ENCODE data around the gene DCTN3. TPM values are rescaled to one million over a fixed set of nuclear protein-coding genes. Genes with fewer than 3 reads are reported as not detected.

The DCTN3 gene
- total RNA-seq, 2 experiments from 2014 or later, result 65.9 to 68.4 TPM

DNA sequence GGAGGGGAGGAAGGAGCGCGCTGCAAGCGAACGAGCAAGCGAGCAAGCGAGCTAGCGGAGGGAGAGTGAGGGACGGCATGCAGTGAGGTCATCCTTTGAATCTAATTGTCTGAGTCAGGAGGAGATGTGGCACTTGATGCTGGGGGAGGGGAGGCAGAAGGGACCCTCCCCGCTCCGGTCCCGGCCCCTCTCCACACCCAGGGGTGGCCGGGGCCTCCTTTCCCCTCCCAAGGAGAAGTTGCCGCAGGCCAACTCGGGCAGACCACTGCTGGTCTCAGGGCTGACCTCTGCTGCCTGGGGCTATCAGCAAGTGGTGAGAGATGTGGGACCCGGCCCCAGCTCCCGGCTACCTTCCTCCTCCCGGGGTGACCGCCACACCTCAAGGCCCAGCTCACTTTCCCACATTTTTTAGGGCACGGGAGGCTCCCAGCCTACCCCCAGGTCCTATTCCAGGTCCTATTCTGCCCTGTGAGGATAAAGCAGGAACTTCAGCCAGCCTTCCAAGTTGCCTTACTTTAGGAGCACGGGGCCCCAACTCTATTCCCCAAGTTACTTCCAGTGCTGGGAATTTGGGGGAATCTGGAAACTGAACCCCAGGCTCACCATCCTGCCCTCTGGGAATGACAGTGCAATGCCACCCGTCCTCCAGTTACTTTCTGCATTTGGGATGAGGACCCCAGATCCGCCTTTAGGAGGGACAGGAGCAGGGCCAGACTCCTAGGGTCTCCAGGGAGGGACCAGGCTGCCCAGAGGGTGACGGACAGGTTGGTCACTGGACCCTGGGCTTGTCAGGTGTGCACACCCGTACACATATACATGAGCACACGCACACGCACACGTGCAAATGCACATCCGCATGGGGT lies 41.8 kb downstream of the DCTN3 start:
- peak; percentile 63 for ATAC-seq
- no peaks in the 10 kb centered on the region for H3K36me3 Mint-ChIP-seq (ENCODE audit: low read depth)
- peak; percentile 51 for DNase-seq
- H3K27ac Mint-ChIP-seq, result no peak overlapping the region
- ChIA-PET POLR2A (interaction anchor here (0.6 kb wide), 1 partner anchor 59 kb away, joined by 3 read pairs; the partner anchor contains the start of gene SIGMAR1), CTCF (interaction anchor here (0.6 to 1.6 kb wide), 3 partner anchors 16 to 174 kb away, joined by 3 to 7 read pairs (median 4); no protein-coding TSS in a partner anchor)
- H3K27me3 Mint-ChIP-seq, result peaks cover 54% of the 10 kb centered on the region
- peaks cover 9% of the 10 kb centered on the region for H3K4me1 Mint-ChIP-seq
- H3K4me3 Mint-ChIP-seq, result no peak overlapping the region
- H3K9me3 Mint-ChIP-seq (ENCODE audit: low read depth), result no peaks in the 10 kb centered on the region
- intact Hi-C loops (cut with DNase I, micrococcal nuclease), result no loop called here

DNA sequence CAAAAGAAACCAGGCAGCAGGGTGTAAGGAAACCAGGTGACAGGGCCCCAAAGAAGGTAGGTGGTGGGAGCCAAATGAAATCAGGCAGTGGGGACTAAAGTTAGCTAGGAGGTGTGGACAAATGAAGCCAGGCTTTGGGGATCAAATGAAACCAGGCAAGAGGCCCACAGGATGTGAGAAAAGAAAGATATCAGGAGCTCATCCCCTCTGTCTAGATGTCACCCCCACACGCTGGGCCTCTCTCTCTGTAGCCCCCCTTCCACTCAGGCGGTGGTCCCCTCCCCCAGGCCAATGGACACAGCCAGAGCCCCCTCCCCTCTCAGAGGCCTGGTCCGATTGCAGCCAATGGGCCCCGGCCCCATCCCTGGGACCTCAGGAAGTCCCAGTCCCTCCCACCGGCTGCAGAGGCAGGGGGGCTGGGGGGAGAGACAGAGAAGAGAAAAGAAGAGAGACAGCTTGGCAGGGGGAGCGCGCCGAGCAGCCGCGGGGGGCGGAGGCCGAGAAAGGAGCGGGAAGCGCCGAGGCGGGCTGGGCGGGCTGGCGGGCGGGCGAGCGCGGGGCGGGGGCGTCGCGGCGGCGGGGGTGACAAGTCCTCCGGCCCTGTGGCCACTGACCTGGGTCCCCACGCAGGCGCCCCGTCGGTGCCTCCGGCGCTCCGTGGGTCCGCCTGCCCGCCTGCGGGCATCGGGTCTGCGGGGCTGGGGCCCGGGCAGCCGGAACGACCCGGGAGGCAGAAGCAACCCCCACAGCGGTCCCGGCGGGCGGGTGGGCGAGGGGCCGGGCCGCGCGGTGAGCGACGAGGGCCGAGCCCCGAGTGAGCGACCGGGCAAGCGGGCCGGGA lies 42.7 kb downstream of the DCTN3 start:
- POLR2A ChIA-PET, result interaction anchor here (0.6 kb wide), 1 partner anchor 60 kb away, joined by 3 read pairs; the partner anchor contains the start of gene SIGMAR1
- H3K27me3 Mint-ChIP-seq, result peaks cover 48% of the 10 kb centered on the region
- CTCF ChIA-PET, result interaction anchor here (0.6 to 1.9 kb wide), 4 partner anchors 15 to 40 kb away, joined by 4 to 7 read pairs (median 4); no protein-coding TSS in a partner anchor

DNA sequence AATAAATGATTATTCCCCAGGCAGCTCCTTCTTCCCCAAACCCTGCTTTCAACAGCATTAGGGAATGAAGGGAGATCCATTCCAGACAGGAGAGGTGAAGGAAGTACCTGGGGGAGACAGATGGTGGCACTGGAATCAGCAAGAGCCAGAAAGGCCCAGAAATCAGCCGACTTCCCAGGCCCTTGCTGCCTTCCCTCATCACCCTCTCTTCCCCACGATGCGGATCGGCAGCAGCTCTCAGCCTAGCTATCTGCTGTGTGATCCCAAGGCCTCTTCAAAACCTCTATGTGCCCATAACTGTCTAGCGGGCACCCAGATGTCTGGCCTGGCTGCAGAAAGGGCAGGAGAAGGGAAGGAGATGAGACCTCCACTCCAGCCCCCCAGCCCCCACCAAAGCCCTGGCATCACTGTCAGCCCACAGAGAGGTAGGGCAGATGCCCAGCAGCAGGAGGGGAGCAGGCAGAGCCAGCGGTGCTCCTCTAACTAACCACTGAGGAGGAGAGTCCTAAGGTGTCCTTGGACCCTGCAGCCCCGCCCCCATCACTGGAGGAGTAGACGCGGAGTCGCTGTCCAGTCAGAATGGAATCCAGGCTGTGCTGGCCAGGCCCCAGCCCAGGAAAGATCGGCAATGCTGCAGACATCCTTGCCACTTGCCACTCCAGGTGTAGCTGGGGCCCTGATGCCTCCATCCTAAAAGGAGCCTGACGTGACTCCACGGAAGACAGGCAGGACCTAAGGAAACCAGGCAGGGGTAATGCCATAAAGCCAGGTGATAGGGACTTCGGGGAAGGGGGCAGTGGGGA lies 43.5 kb downstream of the DCTN3 start:
- Mint-ChIP-seq H3K4me3 (no peak overlapping the region), H3K36me3 (ENCODE audit: low read depth) (no peaks in the 10 kb centered on the region), H3K9me3 (ENCODE audit: low read depth) (no peaks in the 10 kb centered on the region), H3K27ac (no peak overlapping the region), H3K27me3 (peaks cover 45% of the 10 kb centered on the region), H3K4me1 (peaks cover 9% of the 10 kb centered on the region)
- CTCF ChIA-PET, result interaction anchor here (0.6 to 1.9 kb wide), 6 partner anchors 14 to 725 kb away, joined by 3 to 7 read pairs (median 4); no protein-coding TSS in a partner anchor
- no peak for ATAC-seq
- intact Hi-C loops (cut with DNase I, micrococcal nuclease), result no loop called here
- POLR2A ChIA-PET, result interaction anchor here (0.5 kb wide), 1 partner anchor 10 kb away, joined by 3 read pairs; no protein-coding TSS in a partner anchor
- no peak for DNase-seq

More for the DNA sequence above, 42.7 kb downstream of the DCTN3 start:
- Mint-ChIP-seq H3K9me3 (ENCODE audit: low read depth) (no peaks in the 10 kb centered on the region), H3K4me3 (no peak overlapping the region), H3K4me1 (peaks cover 9% of the 10 kb centered on the region), H3K36me3 (ENCODE audit: low read depth) (no peaks in the 10 kb centered on the region), H3K27ac (no peak overlapping the region)
- ATAC-seq (peak; percentile 12), DNase-seq (no peak)
- intact Hi-C loops (cut with DNase I, micrococcal nuclease), result no loop called here

DNA sequence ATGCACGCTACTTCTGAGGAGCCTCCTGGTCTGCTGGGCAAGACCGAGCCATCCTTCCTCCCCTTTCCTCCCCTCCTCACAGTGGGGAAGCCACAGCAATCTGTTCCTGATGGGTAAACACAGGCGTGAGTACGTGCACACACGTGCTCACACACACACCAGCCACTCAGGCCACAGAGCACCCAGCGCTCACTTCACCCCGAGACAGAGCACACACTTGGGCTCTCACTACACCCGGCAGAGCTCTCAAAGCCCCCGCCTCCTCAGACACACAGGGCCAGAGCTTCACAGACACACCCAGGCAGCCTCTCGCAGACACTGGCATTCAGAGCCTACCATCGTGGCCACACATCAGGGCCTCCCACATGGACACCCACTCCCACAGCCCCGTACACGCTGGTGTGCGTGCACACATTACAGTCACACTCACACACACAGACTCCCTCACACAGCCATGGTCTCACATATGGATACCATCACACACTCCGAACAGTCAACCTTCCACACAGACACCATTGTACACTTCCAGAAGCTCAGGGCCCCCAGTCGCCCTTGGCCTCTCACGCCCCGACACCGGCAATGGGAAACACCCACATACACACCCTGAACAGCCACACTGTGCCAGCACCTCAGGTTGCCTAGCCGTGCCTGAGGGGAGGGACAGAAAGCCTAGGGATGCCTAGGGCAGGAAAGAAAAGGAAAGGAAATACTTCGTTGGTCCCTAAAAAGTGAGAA lies 44.3 kb downstream of the DCTN3 start:
- H3K9me3 Mint-ChIP-seq (ENCODE audit: low read depth), result no peaks in the 10 kb centered on the region
- ATAC-seq, result no peak
- ChIA-PET CTCF (interaction anchor here (0.7 to 1.9 kb wide), 5 partner anchors 23 to 724 kb away, joined by 3 to 4 read pairs (median 4); no protein-coding TSS in a partner anchor), POLR2A (interaction anchor here (0.5 kb wide), 1 partner anchor 9 kb away, joined by 3 read pairs; no protein-coding TSS in a partner anchor)
- H3K4me1 Mint-ChIP-seq, result peaks cover 9% of the 10 kb centered on the region
- peaks cover 39% of the 10 kb centered on the region for H3K27me3 Mint-ChIP-seq
- H3K36me3 Mint-ChIP-seq (ENCODE audit: low read depth), result no peaks in the 10 kb centered on the region
- no peak overlapping the region for H3K27ac Mint-ChIP-seq
- no peak for DNase-seq
- no peak overlapping the region for H3K4me3 Mint-ChIP-seq
- intact Hi-C loops (cut with DNase I, micrococcal nuclease), result no loop called here

DNA sequence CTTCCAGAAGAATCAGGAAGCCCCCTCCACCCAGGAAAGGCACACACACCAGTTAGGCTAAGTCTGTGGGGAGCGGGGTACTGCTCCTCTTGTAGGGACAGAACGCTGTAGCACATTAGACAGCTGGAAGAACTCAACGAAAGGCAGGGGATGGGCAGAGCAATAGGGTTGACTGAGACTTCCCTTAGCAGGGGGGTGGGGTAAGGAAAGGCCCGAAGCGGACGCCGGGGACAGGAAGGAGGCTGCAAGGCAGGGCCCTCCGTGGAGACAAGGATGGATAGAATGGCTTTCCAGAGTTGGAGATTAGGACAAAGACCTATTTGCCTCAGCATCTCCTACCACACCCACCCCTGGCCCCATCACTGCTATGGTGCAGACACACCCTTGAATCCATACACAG lies 45.1 kb downstream of the DCTN3 start:
- Mint-ChIP-seq H3K9me3 (ENCODE audit: low read depth) (no peaks in the 10 kb centered on the region), H3K27me3 (peaks cover 32% of the 10 kb centered on the region), H3K4me1 (peaks cover 9% of the 10 kb centered on the region), H3K36me3 (ENCODE audit: low read depth) (no peaks in the 10 kb centered on the region), H3K4me3 (no peak overlapping the region), H3K27ac (no peak overlapping the region)
- CTCF ChIA-PET, result interaction anchor here (1.1 kb wide), 1 partner anchor 48 kb away, joined by 4 read pairs; no protein-coding TSS in a partner anchor
- POLR2A ChIA-PET, result no interaction called here
- DNase-seq (no peak), ATAC-seq (no peak)
- intact Hi-C loops (cut with DNase I, micrococcal nuclease), result no loop called here

DNA sequence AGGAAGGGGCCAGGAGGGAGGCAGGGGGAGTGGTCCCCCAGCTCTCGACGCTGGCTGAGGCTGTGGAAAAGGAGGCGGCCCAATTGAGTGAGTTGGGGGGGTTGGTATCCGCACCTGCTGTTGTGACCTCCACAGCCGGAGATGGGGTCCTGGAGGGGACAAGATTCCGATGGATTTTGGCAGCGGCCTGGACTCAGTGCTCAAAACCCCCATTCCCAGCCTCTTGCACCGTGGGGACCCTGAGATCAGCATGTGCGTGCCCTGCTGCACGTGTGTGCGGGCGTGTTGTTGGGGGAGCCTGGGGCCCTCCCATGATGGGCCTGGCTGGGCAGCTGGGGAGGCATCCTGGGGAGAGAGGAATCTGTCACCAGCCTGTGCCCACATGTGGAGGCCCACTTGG lies 45.7 kb downstream of the DCTN3 start:
- Mint-ChIP-seq H3K27ac (no peak overlapping the region), H3K36me3 (ENCODE audit: low read depth) (no peaks in the 10 kb centered on the region), H3K9me3 (ENCODE audit: low read depth) (no peaks in the 10 kb centered on the region), H3K4me1 (peaks cover 9% of the 10 kb centered on the region), H3K4me3 (no peak overlapping the region), H3K27me3 (peaks cover 30% of the 10 kb centered on the region)
- no peak for DNase-seq
- ATAC-seq, result no peak
- POLR2A ChIA-PET, result no interaction called here
- intact Hi-C loops (cut with DNase I, micrococcal nuclease), result no loop called here
- CTCF ChIA-PET, result no interaction called here

DNA sequence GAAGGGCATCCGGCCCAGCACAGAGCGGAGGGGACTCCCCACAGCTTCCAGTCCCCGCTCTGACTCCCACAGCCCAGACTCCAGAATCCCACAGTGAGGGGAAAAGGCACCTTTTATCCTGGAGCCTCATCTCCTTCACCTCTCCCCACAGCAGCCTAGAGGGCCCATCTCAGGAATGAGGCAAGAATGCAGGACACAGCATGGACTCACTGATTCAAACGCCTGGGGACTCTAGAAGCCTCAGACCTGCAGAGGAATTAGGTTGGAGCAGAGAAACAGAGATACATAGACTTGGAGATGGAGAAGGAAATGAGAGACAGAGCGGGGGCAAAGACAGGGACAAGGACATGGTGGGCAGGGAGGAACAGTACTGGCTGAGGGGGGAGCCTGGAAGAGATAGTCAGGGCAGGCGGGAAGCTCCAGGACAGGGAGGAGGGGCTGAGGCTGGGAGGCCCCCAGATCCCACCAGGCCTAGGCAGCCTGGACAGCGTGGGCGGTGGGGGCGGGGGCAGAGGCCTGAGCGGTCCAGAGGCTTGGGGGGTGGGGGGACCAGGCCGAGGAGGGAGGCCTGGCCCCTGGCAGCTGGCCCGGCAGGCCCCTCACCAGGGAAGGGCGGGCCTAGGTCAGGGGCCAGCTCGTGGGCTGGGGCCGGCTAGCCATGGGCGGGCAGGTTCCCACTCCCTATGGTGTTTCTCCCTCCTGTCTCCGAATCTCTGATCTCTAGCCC lies 46.5 kb downstream of the DCTN3 start:
- Mint-ChIP-seq H3K27me3 (peaks cover 23% of the 10 kb centered on the region), H3K4me1 (peaks cover 6% of the 10 kb centered on the region), H3K27ac (no peak overlapping the region), H3K4me3 (no peak overlapping the region), H3K9me3 (ENCODE audit: low read depth) (no peaks in the 10 kb centered on the region), H3K36me3 (ENCODE audit: low read depth) (no peaks in the 10 kb centered on the region)
- DNase-seq (no peak), ATAC-seq (no peak)
- intact Hi-C loops (cut with DNase I, micrococcal nuclease), result no loop called here
- ChIA-PET POLR2A (no interaction called here), CTCF (no interaction called here)

DNA sequence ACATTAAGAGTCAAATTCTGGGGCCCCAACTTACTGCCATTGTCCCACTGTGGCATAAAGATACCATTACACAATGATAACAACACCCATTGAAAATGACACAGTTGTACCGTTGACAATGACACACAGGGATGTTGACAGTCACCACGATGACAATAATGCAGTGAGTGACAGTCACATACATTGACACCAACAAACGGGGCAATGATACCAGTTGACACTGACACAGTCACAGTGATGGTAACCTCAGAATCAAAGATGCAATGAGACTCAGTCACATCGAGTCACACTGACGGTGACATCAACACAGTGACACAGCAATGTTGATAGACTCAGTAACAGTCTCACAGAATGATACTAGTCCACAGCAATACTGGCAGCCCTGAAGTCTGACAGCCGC lies 47.7 kb downstream of the DCTN3 start:
- no peak overlapping the region for H3K4me3 Mint-ChIP-seq
- peak; percentile 82 for ATAC-seq
- H3K9me3 Mint-ChIP-seq (ENCODE audit: low read depth), result no peaks in the 10 kb centered on the region
- peaks cover 5% of the 10 kb centered on the region for H3K4me1 Mint-ChIP-seq
- H3K27me3 Mint-ChIP-seq, result peaks cover 20% of the 10 kb centered on the region
- H3K27ac Mint-ChIP-seq, result no peak overlapping the region
- intact Hi-C loops (cut with DNase I, micrococcal nuclease), result no loop called here
- ChIA-PET CTCF (no interaction called here), POLR2A (no interaction called here)
- H3K36me3 Mint-ChIP-seq (ENCODE audit: low read depth), result no peaks in the 10 kb centered on the region
- DNase-seq, result no peak

DNA sequence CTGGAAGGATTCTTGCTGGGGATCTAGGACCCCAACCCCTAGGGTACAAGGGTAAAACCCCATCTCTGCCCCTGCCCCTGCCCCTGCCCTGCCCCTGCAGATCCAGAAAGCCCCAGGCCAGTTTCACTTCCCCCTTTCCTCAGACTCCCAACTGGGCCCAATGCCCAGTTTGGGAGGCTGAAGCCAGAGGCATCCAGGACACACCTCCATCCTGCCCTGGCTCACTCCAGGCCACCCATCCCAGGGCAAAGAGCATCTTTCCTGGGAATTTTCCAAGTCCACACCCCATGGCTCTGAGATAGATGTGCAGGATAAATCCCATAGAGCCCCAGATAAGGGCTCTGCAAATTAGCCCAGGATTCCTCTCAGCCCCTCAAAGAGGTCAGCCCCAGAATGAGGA lies 48.2 kb downstream of the DCTN3 start:
- H3K4me3 Mint-ChIP-seq, result no peak overlapping the region
- ChIA-PET POLR2A (no interaction called here), CTCF (interaction anchor here (0.6 kb wide), 1 partner anchor 1090 kb away, joined by 3 read pairs; no protein-coding TSS in a partner anchor)
- no peak overlapping the region for H3K27ac Mint-ChIP-seq
- intact Hi-C loops (cut with DNase I, micrococcal nuclease), result no loop called here
- ATAC-seq (no peak), DNase-seq (no peak)
- H3K9me3 Mint-ChIP-seq (ENCODE audit: low read depth), result no peaks in the 10 kb centered on the region
- peaks cover 17% of the 10 kb centered on the region for H3K27me3 Mint-ChIP-seq
- no peaks in the 10 kb centered on the region for H3K36me3 Mint-ChIP-seq (ENCODE audit: low read depth)
- H3K4me1 Mint-ChIP-seq, result no peaks in the 10 kb centered on the region

DNA sequence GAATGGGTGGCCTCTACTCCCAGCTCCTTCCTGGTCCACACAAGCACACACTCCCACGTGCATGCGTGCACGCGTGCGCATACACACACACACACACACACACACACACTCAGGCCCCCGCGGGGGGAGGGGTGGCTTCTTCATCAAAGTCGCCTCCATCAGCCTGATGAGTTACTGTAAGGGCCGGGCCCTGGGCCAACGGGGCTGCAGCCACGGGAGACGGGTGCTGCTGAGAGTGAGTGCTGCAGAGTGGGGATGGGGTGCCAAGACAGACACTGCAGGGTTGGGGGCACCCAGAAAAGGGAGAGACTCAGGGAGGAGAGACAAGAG lies 48.8 kb downstream of the DCTN3 start:
- POLR2A ChIA-PET, result interaction anchor here (0.6 kb wide), 1 partner anchor 465 kb away, joined by 3 read pairs; no protein-coding TSS in a partner anchor
- Mint-ChIP-seq H3K9me3 (ENCODE audit: low read depth) (no peaks in the 10 kb centered on the region), H3K4me1 (no peaks in the 10 kb centered on the region), H3K4me3 (no peak overlapping the region), H3K36me3 (ENCODE audit: low read depth) (no peaks in the 10 kb centered on the region), H3K27me3 (peaks cover 21% of the 10 kb centered on the region), H3K27ac (no peak overlapping the region)
- intact Hi-C loops (cut with DNase I, micrococcal nuclease), result no loop called here
- no peak for ATAC-seq
- CTCF ChIA-PET, result interaction anchor here (0.6 to 1.5 kb wide), 4 partner anchors 20 to 1603 kb away, joined by 3 to 9 read pairs (median 4); no protein-coding TSS in a partner anchor
- no peak for DNase-seq
